ENCODE data around the gene PRKD1.

DNA sequence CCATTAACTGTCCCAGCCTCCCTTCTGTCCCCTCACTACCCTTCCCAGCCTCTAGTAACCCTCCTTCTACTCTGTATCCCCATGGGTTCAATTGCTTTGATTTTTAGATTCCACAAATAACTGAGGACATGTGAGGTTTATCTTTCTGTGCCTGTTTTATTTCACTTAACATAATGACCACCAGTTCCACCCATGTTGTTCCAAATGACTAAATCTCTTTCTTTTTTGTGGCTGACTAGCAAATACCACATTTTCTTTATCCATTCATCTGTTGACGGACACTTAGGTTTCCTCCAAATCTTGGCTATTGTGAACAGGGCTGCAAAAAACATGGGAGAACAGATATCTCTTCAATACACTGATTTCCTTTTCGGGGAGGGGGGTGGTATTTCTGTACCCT, 65.7 kb downstream of the PRKD1 start:
- TF ChIP-seq ZNF274 (IDR thresholded peaks at IDR 0.05; ENCODE audit: low read depth, low read length) (no peak), YY1 (IDR thresholded peaks at IDR 0.05; ENCODE audit: insufficient read depth, insufficient read length) (no peak), SUZ12 (IDR thresholded peaks at IDR 0.05; ENCODE audit: extremely low read depth, insufficient read depth, insufficient read length) (no peak)
